HEK293 (cell line): ENCODE results near the gene SCAMP3.

Source experiments
- ATF2 ChIP-seq: fragments of 450-650 bp; formaldehyde crosslinking; IDR thresholded peaks from 2 replicates; pipeline ENCODE4 v1.5.1; 2016; ENCODE audit warnings: missing biosample characterization, missing genetic modification characterization, low read depth
- CTCF ChIP-seq: fragments of 450-650 bp; formaldehyde crosslinking; IDR thresholded peaks from 2 replicates; pipeline ENCODE4 v1.5.1; 2016; ENCODE audit warnings: missing biosample characterization, missing genetic modification characterization
- HIC1 ChIP-seq: fragments of 450-650 bp; formaldehyde crosslinking; IDR thresholded peaks from 2 replicates; pipeline ENCODE4 v1.5.1; 2016; ENCODE audit warnings: missing biosample characterization, missing genetic modification characterization
- INSM2 ChIP-seq: fragments of 450-650 bp; formaldehyde crosslinking; IDR thresholded peaks from 2 replicates; pipeline ENCODE4 v1.5.1; 2016; ENCODE audit warnings: missing biosample characterization, missing genetic modification characterization
- KLF1 ChIP-seq: fragments of 450-650 bp; formaldehyde crosslinking; IDR thresholded peaks from 2 replicates; pipeline ENCODE4 v1.5.1; 2016; ENCODE audit warnings: missing biosample characterization, missing genetic modification characterization
- KLF17 ChIP-seq: fragments of 450-650 bp; formaldehyde crosslinking; IDR thresholded peaks from 2 replicates; pipeline ENCODE4 v1.5.1; 2016; ENCODE audit warnings: missing biosample characterization, missing genetic modification characterization
- OSR2 ChIP-seq: fragments of 450-650 bp; formaldehyde crosslinking; IDR thresholded peaks from 2 replicates; pipeline ENCODE4 v1.5.1; 2016; ENCODE audit warnings: missing biosample characterization, missing genetic modification characterization
- PRDM1 ChIP-seq: fragments of 450-650 bp; formaldehyde crosslinking; IDR thresholded peaks from 2 replicates; pipeline ENCODE4; 2016; ENCODE audit warnings: missing biosample characterization, missing genetic modification characterization
- YY2 ChIP-seq: fragments of 450-650 bp; formaldehyde crosslinking; IDR thresholded peaks from 2 replicates; pipeline ENCODE4 v1.5.1; 2016; ENCODE audit warnings: missing biosample characterization, missing genetic modification characterization
- ZBTB1 ChIP-seq: fragments of 450-650 bp; formaldehyde crosslinking; IDR thresholded peaks from 2 replicates; pipeline ENCODE4 v1.5.1; 2016; ENCODE audit warnings: missing biosample characterization, missing genetic modification characterization
- ZBTB44 ChIP-seq: fragments of 450-650 bp; IDR thresholded peaks from 2 replicates; pipeline ENCODE4 v1.5.1; 2018; ENCODE audit warnings: missing biosample characterization, mild to moderate bottlenecking, missing genetic modification characterization
- ZBTB6 ChIP-seq: fragments of 450-650 bp; formaldehyde crosslinking; IDR thresholded peaks from 2 replicates; pipeline ENCODE4 v1.5.1; 2017; ENCODE audit warnings: missing biosample characterization, missing genetic modification characterization
- ZFP69B ChIP-seq: fragments of 450-650 bp; formaldehyde crosslinking; IDR thresholded peaks from 2 replicates; pipeline ENCODE4 v1.5.1; 2016; ENCODE audit warnings: missing biosample characterization, missing genetic modification characterization
- ZNF121 ChIP-seq: fragments of 450-650 bp; formaldehyde crosslinking; IDR thresholded peaks from 2 replicates; pipeline ENCODE4 v1.5.1; 2016; ENCODE audit warnings: missing biosample characterization, missing genetic modification characterization
- ZNF138 ChIP-seq: fragments of 450-650 bp; formaldehyde crosslinking; IDR thresholded peaks from 2 replicates; pipeline ENCODE4 v1.5.1; 2016; ENCODE audit warnings: missing biosample characterization, missing genetic modification characterization, borderline replicate concordance
- ZNF16 ChIP-seq: fragments of 450-650 bp; formaldehyde crosslinking; IDR thresholded peaks from 2 replicates; pipeline ENCODE4 v1.5.1; 2016; ENCODE audit warnings: low read depth, missing biosample characterization, missing genetic modification characterization
- ZNF175 ChIP-seq: fragments of 450-650 bp; formaldehyde crosslinking; IDR thresholded peaks from 2 replicates; pipeline ENCODE4 v1.5.1; 2016; ENCODE audit warnings: missing biosample characterization, missing genetic modification characterization
- ZNF211 ChIP-seq: fragments of 450-650 bp; formaldehyde crosslinking; IDR thresholded peaks from 2 replicates; pipeline ENCODE4 v1.5.1; 2016; ENCODE audit warnings: low read depth, missing biosample characterization, missing genetic modification characterization
- ZNF266 ChIP-seq: fragments of 450-650 bp; formaldehyde crosslinking; IDR thresholded peaks from 2 replicates; pipeline ENCODE4 v1.5.1; 2016; ENCODE audit warnings: missing biosample characterization, missing genetic modification characterization, low read depth
- ZNF362 ChIP-seq: fragments of 450-650 bp; formaldehyde crosslinking; IDR thresholded peaks from 2 replicates; pipeline ENCODE4 v1.5.1; 2016; ENCODE audit warnings: missing biosample characterization, missing genetic modification characterization
- ZNF391 ChIP-seq: fragments of 450-650 bp; formaldehyde crosslinking; IDR thresholded peaks from 2 replicates; pipeline ENCODE4 v1.5.1; 2016; ENCODE audit warnings: low read depth, missing biosample characterization, missing genetic modification characterization, borderline replicate concordance
- ZNF501 ChIP-seq: fragments of 450-650 bp; formaldehyde crosslinking; IDR thresholded peaks from 2 replicates; pipeline ENCODE4 v1.5.1; 2016; ENCODE audit warnings: missing biosample characterization, missing genetic modification characterization
- ZNF549 ChIP-seq: fragments of 450-650 bp; IDR thresholded peaks from 2 replicates; pipeline ENCODE4 v1.5.1; 2018; ENCODE audit warnings: missing biosample characterization, missing genetic modification characterization, mild to moderate bottlenecking, inconsistent platforms, moderate library complexity
- ZNF571 ChIP-seq: fragments of 450-650 bp; formaldehyde crosslinking; IDR thresholded peaks from 2 replicates; pipeline ENCODE4 v1.5.0; 2017; ENCODE audit warnings: missing biosample characterization, missing genetic modification characterization
- ZNF621 ChIP-seq: fragments of 450-650 bp; formaldehyde crosslinking; IDR thresholded peaks from 2 replicates; pipeline ENCODE4 v1.5.1; 2017; ENCODE audit warnings: missing biosample characterization, missing genetic modification characterization
- ZNF664 ChIP-seq: fragments of 450-650 bp; formaldehyde crosslinking; IDR thresholded peaks from 2 replicates; pipeline ENCODE4 v1.5.1; 2016; ENCODE audit warnings: missing biosample characterization, missing genetic modification characterization
- ZSCAN30 ChIP-seq: fragments of 450-650 bp; IDR thresholded peaks from 2 replicates; pipeline ENCODE4 v1.5.1; 2018; ENCODE audit warnings: missing biosample characterization, mild to moderate bottlenecking, missing genetic modification characterization, moderate library complexity

SCAMP3 gene

GRCh38 chr1:155244368-155245162 lies 17.6 kb downstream of the SCAMP3 start (continued):
- TF ChIP-seq CTCF (tag by site-specific recombination) (peak; percentile 87; the same call in 1 of the 2 replicates), ZSCAN30 (tag by site-specific recombination) (peak; percentile 100), OSR2 (tag by site-specific recombination) (peak; percentile 90), ZNF549 (tag by site-specific recombination) (no peak), ZNF211 (peak; percentile 72; the same call in 1 of the 2 replicates), ZNF121 (tag by site-specific recombination) (peak; percentile 99), INSM2 (tag by site-specific recombination) (peak; percentile 100), ZNF362 (tag by site-specific recombination) (0 out of 2 replicates have a peak, but pooled peaks have one; percentile 38), ZBTB6 (peak; percentile 95), ZNF16 (tag by site-specific recombination) (no peak), HIC1 (peak; percentile 92), KLF1 (tag by site-specific recombination) (peak; percentile 95), ZNF266 (tag by site-specific recombination) (peak; percentile 74; the same call in 1 of the 2 replicates), ZNF175 (tag by site-specific recombination) (no peak), ZNF664 (tag by site-specific recombination) (peak; percentile 97), YY2 (tag by site-specific recombination) (peak; percentile 82), ZBTB44 (tag by site-specific recombination) (peak; percentile 93; the same call in 1 of the 2 replicates), PRDM1 (tag by site-specific recombination) (peak; percentile 100), KLF17 (peak; percentile 100), ZFP69B (tag by site-specific recombination) (peak; percentile 100), ZNF501 (tag by site-specific recombination) (peak; percentile 100), ZNF571 (tag by site-specific recombination) (no peak), ZNF138 (tag by site-specific recombination) (peak; percentile 92), ZBTB1 (tag by site-specific recombination) (peak; percentile 99), ZNF391 (tag by site-specific recombination) (peak; percentile 100), ZNF621 (tag by site-specific recombination) (peak; percentile 83; the same call in 1 of the 2 replicates), ATF2 (tag by site-specific recombination) (peak; percentile 96)
